Gastrocnemius medialis (tissue), 4 donors: Measurements from ENCODE around the gene SLC16A9. TPM values are rescaled to one million over a fixed set of nuclear protein-coding genes. Genes with fewer than 3 reads are reported as not detected.

Experiments used
- ATAC-seq, 2 donors: fragments of 150-250 bp; one replicate each; pipeline ENCODE4 v1.9.1; 2016
- DNase-seq, 2 donors: peaks; one replicate each; pipeline ENCODE4 v3.0.0-alpha.2; 2019
- H3K27ac ChIP-seq, 4 donors: fragments of 200-600 bp; sonication (generic); 1 replicate in 1 of 4; 2 replicates in 3 of 4; pipeline ENCODE4 v1.5.1; 2016 to 2018; ENCODE audit warnings: mild to moderate bottlenecking in 2 of 4, moderate library complexity in 1 of 4
- H3K27me3 ChIP-seq, 3 donors: fragments of 200-600 bp; sonication (generic) in 2 of 3; 1 replicate in 1 of 3; 2 replicates in 2 of 3; pipeline versions ENCODE4 v1.5.1 to v1.6.0; 2016 to 2019; ENCODE audit warnings: mild to moderate bottlenecking in 1 of 3, moderate library complexity in 1 of 3
- H3K36me3 ChIP-seq, 2 donors: fragments of 200-600 bp; sonication (generic) in 1 of 2; one replicate each; pipeline ENCODE4 v1.5.1; 2017 to 2018
- H3K4me1 ChIP-seq, 2 donors: fragments of 200-600 bp; sonication (generic) in 1 of 2; one replicate each; pipeline ENCODE4 v1.5.1; 2016 to 2017; ENCODE audit warnings: mild to moderate bottlenecking in 2 of 2
- H3K4me3 ChIP-seq, 4 donors: fragments of 200-600 bp; sonication (generic) in 3 of 4; 1 replicate in 1 of 4; 2 replicates in 3 of 4; pipeline ENCODE4 v1.5.1; 2016 to 2019; ENCODE audit warnings: mild to moderate bottlenecking in 2 of 4
- H3K9me3 ChIP-seq, 3 donors: fragments of 200-600 bp; sonication (generic) in 2 of 3; 1 replicate in 1 of 3; 2 replicates in 2 of 3; pipeline ENCODE4 v1.5.1; 2016 to 2019
- CTCF ChIP-seq, 5 experiments: fragments of 450-650 bp in 3 of 5; fragments of 200-600 bp in 2 of 5; sonication (generic) in 2 of 5; IDR thresholded peaks in 4 of 5; conservative IDR thresholded peaks in 1 of 5; 1 replicate in 4 of 5; 2 replicates in 1 of 5; pipeline ENCODE4 v1.5.1; 2016 to 2019; ENCODE audit warnings: antibody characterized with exemption in 5 of 5, mild to moderate bottlenecking in 3 of 5, moderate library complexity in 3 of 5
- POLR2A ChIP-seq, 2 donors: fragments of 450-650 bp; IDR thresholded peaks; one replicate each; pipeline ENCODE4 v1.6.1; 2017; ENCODE audit warnings: antibody characterized with exemption in 2 of 2, mild to moderate bottlenecking in 2 of 2, moderate library complexity in 2 of 2
- in situ Hi-C, 4 donors: fragments of 200-750 bp; cut with MboI; loops; one replicate each; pipeline versions ENCODE4 v1.15.0 to v1.8.0; 2017; ENCODE audit warnings: low sequenced_read_pairs in 4 of 4
- intact Hi-C: fragments of 100-400 bp; cut with DNase I; formaldehyde crosslinking; loops from one replicate; pipeline ENCODE4 v1.15.1; 2023; ENCODE audit warnings: low total_unique reads
- total RNA-seq, 4 donors: library from RNA; depleted of rRNA; stranded (reverse); fragments of >200 nt; gene quantifications; one replicate each; pipeline versions ENCODE4 v1.1.0 to v1.2.3, GENCODE V29; 2016

Gene SLC16A9
- total RNA-seq, 4 donors from 2014 or later, result 0.73 to 7.4 (median 3.3) TPM

- no peaks in the 10 kb centered on the region for H3K27me3 ChIP-seq
- no peaks in the 10 kb centered on the region for H3K36me3 ChIP-seq
- in situ Hi-C loops, result loop anchor here (5.0 to 25.0 kb wide), 8 partner anchors 183 to 834 kb away; partner anchors contain the start of gene CCDC6 (in 1 of the 4)
- no peak for ATAC-seq
- intact Hi-C loops, result loop anchor here (1.0 to 10.0 kb wide), 4 partner anchors 381 to 839 kb away; no protein-coding TSS in a partner anchor
- no peaks in the 10 kb centered on the region for H3K9me3 ChIP-seq
- DNase-seq, result no peak
- no peak overlapping the region for H3K4me3 ChIP-seq
- no peak for TF ChIP-seq POLR2A (IDR thresholded peaks at IDR 0.05)
- TF ChIP-seq CTCF (IDR thresholded peaks at IDR 0.05 in 4 of 5, conservative IDR thresholded peaks at IDR 0.05 in 1 of 5), result no peak
- H3K4me1 ChIP-seq, result no peaks in the 10 kb centered on the region
- H3K27ac ChIP-seq, result no peak overlapping the region
These were observed 87.9 kb downstream of the SLC16A9 start for GRCh38 chr10:59621771-59622170.

DNA sequence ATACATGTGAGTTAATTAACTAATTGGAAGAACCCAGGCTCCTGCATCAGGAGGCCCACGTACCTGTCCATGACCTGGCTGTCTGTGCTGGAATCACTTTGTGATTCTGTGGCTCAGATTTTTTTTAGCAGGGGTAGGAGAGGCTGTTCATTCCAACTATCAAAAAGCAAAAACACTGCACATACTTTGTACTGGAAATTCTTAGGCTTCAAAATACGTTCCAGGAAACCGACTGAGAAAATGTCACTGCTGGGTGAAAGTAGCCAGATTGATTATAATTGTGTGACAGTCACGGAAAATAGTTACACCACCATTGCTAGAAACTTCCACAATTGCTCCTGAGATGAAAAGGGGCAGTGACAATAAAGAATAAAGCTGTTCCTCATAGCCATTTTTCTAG is 91.0 kb downstream of the SLC16A9 start:
- no peaks in the 10 kb centered on the region for H3K27me3 ChIP-seq
- intact Hi-C loops, result no loop called here
- H3K27ac ChIP-seq, result no peak overlapping the region
- H3K36me3 ChIP-seq, result no peaks in the 10 kb centered on the region
- H3K4me1 ChIP-seq, result no peaks in the 10 kb centered on the region
- in situ Hi-C loops, result loop anchor here in 3 of 4 donors (25.0 kb wide), 3 partner anchors 381 to 831 kb away; no protein-coding TSS in a partner anchor
- H3K4me3 ChIP-seq, result no peak overlapping the region
- TF ChIP-seq POLR2A (IDR thresholded peaks at IDR 0.05) (no peak), CTCF (IDR thresholded peaks at IDR 0.05 in 4 of 5, conservative IDR thresholded peaks at IDR 0.05 in 1 of 5) (no peak)
- no peak for DNase-seq
- no peak for ATAC-seq
- H3K9me3 ChIP-seq, result no peaks in the 10 kb centered on the region

DNA sequence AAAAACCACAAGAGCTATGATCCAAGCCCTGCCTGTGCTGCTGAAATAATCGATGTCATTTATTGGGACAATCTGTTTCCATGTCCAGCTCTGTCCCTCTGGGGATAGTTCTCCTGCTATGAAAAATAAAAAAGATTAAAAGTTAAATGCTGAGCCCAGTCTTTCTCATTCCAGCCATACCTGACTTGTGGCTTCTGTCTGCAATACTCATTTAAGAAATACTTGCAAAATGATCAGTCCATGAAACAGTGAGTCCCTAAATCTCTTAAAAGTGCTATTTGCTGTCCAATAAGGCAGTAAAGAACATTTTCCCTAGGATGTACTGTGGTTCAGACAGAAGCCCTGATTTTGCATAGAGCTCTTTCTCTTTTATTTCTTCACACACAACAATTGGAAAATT is 91.7 kb downstream of the SLC16A9 start:
- in situ Hi-C loops (loop anchor here in 3 of 4 donors (25.0 kb wide), 3 partner anchors 381 to 831 kb away; no protein-coding TSS in a partner anchor), intact Hi-C loops (no loop called here)
- H3K4me1 ChIP-seq, result no peaks in the 10 kb centered on the region
- no peak overlapping the region for H3K27ac ChIP-seq
- H3K27me3 ChIP-seq, result no peaks in the 10 kb centered on the region
- no peak for TF ChIP-seq POLR2A (IDR thresholded peaks at IDR 0.05)
- TF ChIP-seq CTCF (IDR thresholded peaks at IDR 0.05 in 4 of 5, conservative IDR thresholded peaks at IDR 0.05 in 1 of 5), result no peak
- H3K9me3 ChIP-seq, result no peaks in the 10 kb centered on the region
- DNase-seq (no peak), ATAC-seq (no peak)
- no peak overlapping the region for H3K4me3 ChIP-seq
- H3K36me3 ChIP-seq, result no peaks in the 10 kb centered on the region

DNA sequence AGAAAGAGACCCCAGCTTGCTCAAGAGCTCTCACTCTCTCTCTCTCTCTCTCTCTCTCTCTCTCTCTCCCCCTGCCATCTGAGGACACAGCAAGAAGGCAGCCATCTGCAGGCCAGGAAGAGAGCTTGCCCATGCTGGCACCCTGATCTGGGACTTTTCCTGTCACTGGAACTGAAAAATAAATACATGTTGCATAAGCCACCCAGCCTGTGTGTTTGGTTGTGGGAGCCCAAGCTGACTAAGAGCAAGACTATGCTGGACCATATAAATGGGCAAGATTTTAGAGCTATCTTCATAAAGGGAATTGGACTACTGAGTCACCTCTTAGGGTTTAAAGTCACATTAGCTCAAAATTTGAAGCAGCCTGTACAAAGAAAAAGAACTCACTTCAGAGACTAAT is 98.6 kb downstream of the SLC16A9 start:
- TF ChIP-seq POLR2A (IDR thresholded peaks at IDR 0.05), result no peak
- TF ChIP-seq CTCF (IDR thresholded peaks at IDR 0.05 in 4 of 5, conservative IDR thresholded peaks at IDR 0.05 in 1 of 5), result no peak

DNA sequence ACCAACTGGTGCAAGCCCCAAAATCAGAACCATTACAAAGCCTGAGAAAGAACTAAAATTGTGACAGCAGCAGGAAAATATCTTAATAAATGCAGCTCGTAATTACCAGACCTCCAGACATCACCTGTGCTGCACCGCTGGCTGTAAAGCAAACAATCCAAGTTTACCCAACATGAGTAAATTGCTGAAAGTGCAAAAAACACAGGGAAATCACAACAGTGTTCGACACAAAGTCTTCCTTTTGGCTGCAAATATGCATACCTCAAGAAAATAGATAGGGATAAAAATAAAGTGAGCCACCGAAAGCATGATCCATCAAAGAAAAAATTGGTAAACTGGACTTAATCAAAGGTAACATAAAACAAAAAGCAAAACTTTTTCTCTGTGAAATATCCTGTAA is 101.7 kb downstream of the SLC16A9 start:
- H3K36me3 ChIP-seq, result no peaks in the 10 kb centered on the region
- ATAC-seq, result no peak
- H3K4me3 ChIP-seq, result no peak overlapping the region
- no peak for DNase-seq
- intact Hi-C loops, result no loop called here
- no peaks in the 10 kb centered on the region for H3K4me1 ChIP-seq
- TF ChIP-seq POLR2A (IDR thresholded peaks at IDR 0.05) (no peak), CTCF (IDR thresholded peaks at IDR 0.05 in 4 of 5, conservative IDR thresholded peaks at IDR 0.05 in 1 of 5) (no peak)
- in situ Hi-C loops, result loop anchor here in 3 of 4 donors (25.0 kb wide), 3 partner anchors 371 to 821 kb away; no protein-coding TSS in a partner anchor
- H3K27me3 ChIP-seq, result no peaks in the 10 kb centered on the region
- no peak overlapping the region for H3K27ac ChIP-seq
- H3K9me3 ChIP-seq, result no peaks in the 10 kb centered on the region

More for the DNA sequence above, 98.6 kb downstream of the SLC16A9 start:
- H3K27me3 ChIP-seq, result no peaks in the 10 kb centered on the region
- intact Hi-C loops, result no loop called here
- H3K36me3 ChIP-seq, result no peaks in the 10 kb centered on the region
- in situ Hi-C loops, result loop anchor here in 3 of 4 donors (25.0 kb wide), 3 partner anchors 374 to 824 kb away; no protein-coding TSS in a partner anchor
- no peak overlapping the region for H3K27ac ChIP-seq
- H3K9me3 ChIP-seq, result no peaks in the 10 kb centered on the region
- no peak overlapping the region for H3K4me3 ChIP-seq
- DNase-seq, result no peak
- H3K4me1 ChIP-seq, result no peaks in the 10 kb centered on the region
- no peak for ATAC-seq
